DOHH2 (cell line): Measurements from ENCODE around the gene HLCS.

Source experiments
- H3F3A ChIP-seq: fragments of 200-600 bp; sonication (generic), shearing (Covaris generic); 2 replicates; pipeline ENCODE4 v1.6.0; 2016; ENCODE audit warnings: antibody characterized with exemption, mild to moderate bottlenecking; ENCODE audit not compliant: control insufficient read depth, insufficient read depth
- H3K27ac ChIP-seq: fragments of 200-600 bp; sonication (generic); 2 replicates; pipeline ENCODE4 v1.5.1; 2014; ENCODE audit warnings: low read depth, mild to moderate bottlenecking, low read length, moderate library complexity
- H3K27me3 ChIP-seq: fragments of 200-600 bp; sonication (generic); 2 replicates; pipeline ENCODE4 v1.6.1; 2014; ENCODE audit warnings: mild to moderate bottlenecking, low read length, mixed read lengths; ENCODE audit not compliant: control insufficient read depth
- H3K36me3 ChIP-seq: fragments of 200-600 bp; sonication (generic); 2 replicates; pipeline ENCODE4 v1.6.1; 2014; ENCODE audit warnings: mild to moderate bottlenecking, low read length, moderate library complexity, mixed read lengths; ENCODE audit not compliant: control insufficient read depth
- H3K4me1 ChIP-seq: fragments of 200-600 bp; sonication (generic); 2 replicates; pipeline ENCODE4 v1.6.1; 2014; ENCODE audit warnings: mild to moderate bottlenecking, low read length, mixed read lengths; ENCODE audit not compliant: control insufficient read depth
- H3K4me2 ChIP-seq: fragments of 200-600 bp; sonication (generic); 2 replicates; pipeline ENCODE4 v1.6.0; 2014; ENCODE audit warnings: mild to moderate bottlenecking, low read length, moderate library complexity
- H3K4me3 ChIP-seq: fragments of 200-600 bp; sonication (generic); 2 replicates; pipeline ENCODE4 v1.5.1; 2014; ENCODE audit warnings: mild to moderate bottlenecking, low read length, mixed read lengths
- H3K79me2 ChIP-seq: fragments of 200-600 bp; sonication (generic); 2 replicates; pipeline ENCODE4 v1.6.1; 2014; ENCODE audit warnings: mild to moderate bottlenecking, low read length, mixed read lengths; ENCODE audit not compliant: control insufficient read depth
- H3K9me2 ChIP-seq: fragments of 200-600 bp; sonication (generic); replicated peaks from 2 replicates; pipeline ENCODE4 v1.6.1; 2014; ENCODE audit warnings: mild to moderate bottlenecking, low read length, mixed read lengths; ENCODE audit not compliant: control insufficient read depth
- H3K9me3 ChIP-seq: fragments of 200-600 bp; sonication (generic); 2 replicates; pipeline ENCODE4 v1.6.1; 2014; ENCODE audit warnings: antibody characterized with exemption, low read length, mixed read lengths; ENCODE audit not compliant: control insufficient read depth, insufficient read depth
- H4K20me1 ChIP-seq: fragments of 200-600 bp; sonication (generic); 2 replicates; pipeline ENCODE4 v1.6.0; 2014; ENCODE audit warnings: low read depth, mild to moderate bottlenecking, antibody characterized with exemption, low read length, moderate library complexity; ENCODE audit not compliant: control insufficient read depth, insufficient read depth
- EZH2phosphoT487 ChIP-seq: fragments of 200-600 bp; sonication (generic); IDR thresholded peaks from 2 replicates; pipeline ENCODE4 v1.6.1; 2017; ENCODE audit warnings: borderline replicate concordance, mild to moderate bottlenecking, antibody characterized with exemption, low read length, moderate library complexity, mixed read lengths
- TF ChIP-seq, protein P1 (sequence below): fragments of 200-600 bp; sonication (generic); IDR thresholded peaks from one replicate; pipeline ENCODE4 v1.5.1; 2014; ENCODE audit warnings: antibody characterized with exemption, mild to moderate bottlenecking, low read depth, low read length; ENCODE audit not compliant: poor library complexity, severe bottlenecking

Gene HLCS

DNA sequence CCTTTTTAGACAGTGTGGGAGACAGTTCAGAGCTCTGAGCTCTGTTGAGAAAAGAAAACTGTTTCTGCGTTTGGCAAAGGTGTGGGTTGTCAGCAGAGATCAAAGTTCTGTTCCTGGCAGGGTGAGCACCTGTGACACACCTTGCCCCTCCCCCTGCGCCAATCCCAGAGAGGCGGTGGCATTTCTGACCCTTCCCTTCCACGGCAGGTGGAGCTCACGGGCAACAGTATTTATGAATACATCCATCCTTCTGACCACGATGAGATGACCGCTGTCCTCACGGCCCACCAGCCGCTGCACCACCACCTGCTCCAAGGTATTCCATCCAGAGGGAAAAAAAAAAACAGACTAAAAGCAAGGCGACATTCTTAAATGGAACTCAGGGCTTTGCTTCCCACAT, 246.9 kb downstream of the HLCS start:
- H4K20me1 ChIP-seq, result no peaks in the 10 kb centered on the region
- no peaks in the 10 kb centered on the region for H3K36me3 ChIP-seq
- no peak overlapping the region for H3K27ac ChIP-seq
- no peak for TF ChIP-seq EZH2phosphoT487
- TF ChIP-seq, protein P1, sequence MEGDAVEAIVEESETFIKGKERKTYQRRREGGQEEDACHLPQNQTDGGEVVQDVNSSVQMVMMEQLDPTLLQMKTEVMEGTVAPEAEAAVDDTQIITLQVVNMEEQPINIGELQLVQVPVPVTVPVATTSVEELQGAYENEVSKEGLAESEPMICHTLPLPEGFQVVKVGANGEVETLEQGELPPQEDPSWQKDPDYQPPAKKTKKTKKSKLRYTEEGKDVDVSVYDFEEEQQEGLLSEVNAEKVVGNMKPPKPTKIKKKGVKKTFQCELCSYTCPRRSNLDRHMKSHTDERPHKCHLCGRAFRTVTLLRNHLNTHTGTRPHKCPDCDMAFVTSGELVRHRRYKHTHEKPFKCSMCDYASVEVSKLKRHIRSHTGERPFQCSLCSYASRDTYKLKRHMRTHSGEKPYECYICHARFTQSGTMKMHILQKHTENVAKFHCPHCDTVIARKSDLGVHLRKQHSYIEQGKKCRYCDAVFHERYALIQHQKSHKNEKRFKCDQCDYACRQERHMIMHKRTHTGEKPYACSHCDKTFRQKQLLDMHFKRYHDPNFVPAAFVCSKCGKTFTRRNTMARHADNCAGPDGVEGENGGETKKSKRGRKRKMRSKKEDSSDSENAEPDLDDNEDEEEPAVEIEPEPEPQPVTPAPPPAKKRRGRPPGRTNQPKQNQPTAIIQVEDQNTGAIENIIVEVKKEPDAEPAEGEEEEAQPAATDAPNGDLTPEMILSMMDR, result no peak
- H3F3A ChIP-seq, result no peaks in the 10 kb centered on the region
- no peaks in the 10 kb centered on the region for H3K27me3 ChIP-seq
- H3K9me2 ChIP-seq, result no peaks in the 10 kb centered on the region
- H3K79me2 ChIP-seq, result no peaks in the 10 kb centered on the region
- no peak overlapping the region for H3K4me2 ChIP-seq
- no peaks in the 10 kb centered on the region for H3K9me3 ChIP-seq
- H3K4me3 ChIP-seq, result no peak overlapping the region
- H3K4me1 ChIP-seq, result no peaks in the 10 kb centered on the region

DNA sequence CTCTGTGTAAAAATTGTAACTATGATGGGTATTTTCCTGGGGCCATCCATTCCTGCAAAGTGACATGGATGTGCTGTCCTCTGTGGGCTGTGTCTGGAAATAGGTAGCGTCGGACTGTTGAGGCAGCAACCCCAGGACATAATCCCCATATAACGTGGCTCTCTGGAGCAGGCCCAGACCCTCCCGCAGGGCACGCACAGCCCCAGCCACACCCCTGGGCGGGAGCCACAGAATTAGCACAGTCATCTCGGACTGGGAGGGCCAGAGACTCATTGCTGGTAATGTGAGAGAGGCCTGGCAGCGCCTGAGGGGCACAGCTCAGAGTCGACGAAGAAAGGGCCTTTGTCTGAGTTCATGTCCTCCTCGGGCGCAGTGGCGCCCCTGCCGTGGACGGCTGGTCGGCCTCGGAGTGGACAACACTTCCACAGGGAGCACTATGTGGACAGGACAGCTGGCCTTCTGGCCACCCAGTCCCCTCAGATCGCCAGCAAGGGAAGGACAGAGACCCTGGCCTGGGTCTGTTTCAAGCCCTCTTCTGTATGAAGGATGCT, 247.4 kb downstream of the HLCS start:
- Histone ChIP-seq H3K4me2 (no peak overlapping the region), H3F3A (no peaks in the 10 kb centered on the region), H3K27me3 (no peaks in the 10 kb centered on the region), H3K9me2 (no peaks in the 10 kb centered on the region), H3K9me3 (no peaks in the 10 kb centered on the region), H3K4me3 (no peak overlapping the region), H3K27ac (no peak overlapping the region), H3K4me1 (no peaks in the 10 kb centered on the region), H4K20me1 (no peaks in the 10 kb centered on the region), H3K36me3 (no peaks in the 10 kb centered on the region), H3K79me2 (no peaks in the 10 kb centered on the region)
- no peak for TF ChIP-seq EZH2phosphoT487
- TF ChIP-seq, protein P1, result no peak

DNA sequence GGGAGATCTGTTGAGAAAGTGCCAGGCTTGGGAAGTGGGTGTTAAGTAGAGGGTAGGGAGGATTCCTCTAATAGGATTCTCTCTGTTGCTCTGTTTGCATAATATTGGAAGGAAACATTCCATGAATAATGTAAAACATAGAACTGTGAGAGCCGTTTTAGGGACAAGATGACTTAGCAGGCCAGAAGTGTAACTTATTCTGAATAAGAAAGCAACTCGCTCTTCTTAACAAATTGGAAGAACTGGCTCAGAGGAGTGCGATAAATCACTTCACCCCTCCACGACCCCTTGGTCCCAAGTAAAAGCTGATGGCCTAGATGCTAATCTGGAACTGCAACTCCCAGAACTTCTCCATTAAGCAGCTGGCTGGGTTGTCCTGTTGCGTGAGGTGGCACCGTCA, 248.5 kb downstream of the HLCS start:
- Histone ChIP-seq H3K27me3 (peaks cover 5% of the 10 kb centered on the region), H4K20me1 (no peaks in the 10 kb centered on the region), H3K4me2 (no peak overlapping the region), H3F3A (no peaks in the 10 kb centered on the region), H3K9me2 (no peaks in the 10 kb centered on the region), H3K36me3 (no peaks in the 10 kb centered on the region), H3K4me3 (no peak overlapping the region), H3K27ac (no peak overlapping the region), H3K79me2 (no peaks in the 10 kb centered on the region), H3K4me1 (no peaks in the 10 kb centered on the region), H3K9me3 (no peaks in the 10 kb centered on the region)
- TF ChIP-seq, protein P1, result no peak
- TF ChIP-seq EZH2phosphoT487, result no peak
